Trophoblast cell (in vitro differentiated cells and primary cell): ENCODE results near the gene EEIG1.

Experiments used
- DNase-seq, 2 donors: peaks; one replicate each; pipeline ENCODE4 v3.0.0-alpha.2; 2016
- H2AFZ ChIP-seq: 2 replicates; pipeline ENCODE4 v1.6.1; 2013; ENCODE audit warnings: low read length, moderate library complexity, mild to moderate bottlenecking; ENCODE audit not compliant: insufficient read depth, poor library complexity
- H2AK5ac ChIP-seq: 2 replicates; pipeline ENCODE4 v1.6.1; 2013; ENCODE audit warnings: mild to moderate bottlenecking, low read length
- H2BK120ac ChIP-seq: 2 replicates; pipeline ENCODE4 v1.6.1; 2013; ENCODE audit warnings: low read length, mild to moderate bottlenecking, moderate library complexity; ENCODE audit not compliant: insufficient read depth, poor library complexity
- H2BK12ac ChIP-seq: 2 replicates; pipeline ENCODE4 v1.6.1; 2013; ENCODE audit warnings: mild to moderate bottlenecking, low read length, moderate library complexity
- H2BK5ac ChIP-seq: 2 replicates; pipeline ENCODE4 v1.6.1; 2013; ENCODE audit warnings: low read length, low read depth, moderate library complexity, mild to moderate bottlenecking; ENCODE audit not compliant: poor library complexity
- H3K14ac ChIP-seq: 2 replicates; pipeline ENCODE4 v1.6.1; 2013; ENCODE audit warnings: mild to moderate bottlenecking, low read length
- H3K18ac ChIP-seq: 2 replicates; pipeline ENCODE4 v1.6.1; 2013; ENCODE audit warnings: mild to moderate bottlenecking, low read length
- H3K23ac ChIP-seq: 2 replicates; pipeline ENCODE4 v1.6.1; 2013; ENCODE audit warnings: low read length
- H3K27ac ChIP-seq: 2 replicates; pipeline ENCODE4 v1.5.1; 2013; ENCODE audit warnings: low read depth, mild to moderate bottlenecking, inconsistent platforms, low read length, moderate library complexity
- H3K27me3 ChIP-seq: 2 replicates; pipeline ENCODE4 v1.6.1; 2013; ENCODE audit warnings: inconsistent platforms, mild to moderate bottlenecking, low read length, moderate library complexity; ENCODE audit not compliant: insufficient read depth
- H3K36me3 ChIP-seq, 2 experiments: 1 replicate in 1 of 2; 2 replicates in 1 of 2; pipeline ENCODE4 v1.6.1; 2013; ENCODE audit warnings: low read length in 2 of 2, mild to moderate bottlenecking in 2 of 2, moderate library complexity in 1 of 2; ENCODE audit not compliant: insufficient read depth in 2 of 2, control insufficient read depth in 1 of 2
- H3K4ac ChIP-seq: 2 replicates; pipeline ENCODE4 v1.6.1; 2013; ENCODE audit warnings: low read depth, mild to moderate bottlenecking, low read length, moderate library complexity
- H3K4me1 ChIP-seq, 2 experiments: 1 replicate in 1 of 2; 2 replicates in 1 of 2; pipeline ENCODE4 v1.6.1; 2013; ENCODE audit warnings: low read length in 2 of 2, mild to moderate bottlenecking in 2 of 2, moderate library complexity in 1 of 2; ENCODE audit not compliant: insufficient read depth in 2 of 2, control insufficient read depth in 1 of 2
- H3K4me2 ChIP-seq: 2 replicates; pipeline ENCODE4 v1.6.1; 2013; ENCODE audit warnings: inconsistent platforms, mild to moderate bottlenecking, low read length, moderate library complexity
- H3K4me3 ChIP-seq: 2 replicates; pipeline ENCODE4 v1.5.1; 2013; ENCODE audit warnings: mild to moderate bottlenecking, low read depth, low read length, inconsistent platforms
- H3K79me1 ChIP-seq: one replicate; pipeline ENCODE4 v1.6.1; 2013; ENCODE audit warnings: low read length
- H3K79me2 ChIP-seq: 2 replicates; pipeline ENCODE4 v1.6.1; 2013; ENCODE audit warnings: low read length, mild to moderate bottlenecking; ENCODE audit not compliant: control insufficient read depth, insufficient read depth, poor library complexity
- H3K9ac ChIP-seq: 2 replicates; pipeline ENCODE4 v1.6.1; 2013; ENCODE audit warnings: mild to moderate bottlenecking, low read length
- H3K9me3 ChIP-seq: 2 replicates; pipeline ENCODE4 v1.6.1; 2013; ENCODE audit warnings: low read depth, mild to moderate bottlenecking, control low read depth, inconsistent platforms, low read length; ENCODE audit not compliant: insufficient read depth
- H4K12ac ChIP-seq: 2 replicates; pipeline ENCODE4 v1.6.1; 2013; ENCODE audit warnings: low read depth, mild to moderate bottlenecking, low read length, moderate library complexity
- H4K8ac ChIP-seq: 2 replicates; pipeline ENCODE4 v1.6.1; 2013; ENCODE audit warnings: low read depth, mild to moderate bottlenecking, low read length, moderate library complexity
- H4K91ac ChIP-seq: one replicate; pipeline ENCODE4 v1.6.1; 2013; ENCODE audit warnings: low read depth, mild to moderate bottlenecking, low read length, moderate library complexity
- WGBS: extraction: QIAGEN DNeasy Blood & Tissue Kit; methylation state at CpG from one replicate; pipeline ENCODE4 v1.1.7; 2013; ENCODE audit warnings: missing lambda C conversion rate; ENCODE audit not compliant: insufficient read length, insufficient coverage; ENCODE audit errors: extremely low coverage; 5-methylcytosine and 5-hydroxymethylcytosine counted together

Gene EEIG1

GRCh38 chr9:127936347-127936852 lies 44.4 kb downstream of the EEIG1 start:
- H3K14ac ChIP-seq, result no peak overlapping the region

GRCh38 chr9:127935765-127936221 lies 45.0 kb downstream of the EEIG1 start:
- Histone ChIP-seq H3K4ac (no peak overlapping the region), H2AFZ (no peak overlapping the region), H3K23ac (no peak overlapping the region), H2BK120ac (no peak overlapping the region), H3K27me3 (no peaks in the 10 kb centered on the region), H3K4me1 (peaks cover 19 to 27% of the 10 kb centered on the region in 2 experiments), H4K8ac (no peak overlapping the region), H3K9ac (no peak overlapping the region), H3K27ac (no peak overlapping the region), H2BK12ac (no peak overlapping the region), H3K18ac (no peak overlapping the region), H4K12ac (no peak overlapping the region), H3K14ac (no peak overlapping the region), H3K36me3 (peaks cover 18 to 23% of the 10 kb centered on the region in 2 experiments), H2AK5ac (no peak overlapping the region), H2BK5ac (no peak overlapping the region), H3K79me1 (peaks cover 4% of the 10 kb centered on the region), H3K79me2 (peaks cover 3% of the 10 kb centered on the region), H3K9me3 (no peaks in the 10 kb centered on the region), H3K4me2 (no peak overlapping the region), H3K4me3 (no peak overlapping the region), H4K91ac (no peak overlapping the region)
- no CpG with 5 or more reads among the region's 4 CpGs for WGBS
- no peak for DNase-seq

More at GRCh38 chr9:127936347-127936852, 44.4 kb downstream of the EEIG1 start:
- Histone ChIP-seq H2AFZ (no peak overlapping the region), H2BK5ac (no peak overlapping the region), H3K79me1 (peaks cover 4% of the 10 kb centered on the region), H3K9me3 (no peaks in the 10 kb centered on the region), H3K9ac (no peak overlapping the region), H3K27ac (no peak overlapping the region), H3K4me1 (peaks cover 13 to 22% of the 10 kb centered on the region in 2 experiments), H3K36me3 (peaks cover 23 to 27% of the 10 kb centered on the region in 2 experiments), H3K23ac (no peak overlapping the region), H3K4me3 (no peak overlapping the region), H4K91ac (no peak overlapping the region), H3K79me2 (peaks cover 3% of the 10 kb centered on the region), H2BK12ac (no peak overlapping the region), H3K27me3 (no peaks in the 10 kb centered on the region), H4K8ac (no peak overlapping the region), H4K12ac (no peak overlapping the region), H3K4me2 (peak overlapping the region; percentile 94), H2BK120ac (no peak overlapping the region), H3K4ac (no peak overlapping the region), H3K18ac (no peak overlapping the region), H2AK5ac (no peak overlapping the region)
- WGBS, result no CpG with 5 or more reads among the region's 14 CpGs
- no peak for DNase-seq

- Histone ChIP-seq H3K4me1 (peaks cover 19 to 31% of the 10 kb centered on the region in 2 experiments), H3K14ac (no peak overlapping the region), H4K91ac (no peak overlapping the region), H2BK120ac (no peak overlapping the region), H3K79me1 (peaks cover 4% of the 10 kb centered on the region), H3K79me2 (peaks cover 3% of the 10 kb centered on the region), H3K27ac (no peak overlapping the region), H2AFZ (no peak overlapping the region), H2BK5ac (no peak overlapping the region), H3K4me3 (no peak overlapping the region), H2BK12ac (no peak overlapping the region), H3K9me3 (no peaks in the 10 kb centered on the region), H4K8ac (no peak overlapping the region), H3K4ac (no peak overlapping the region), H3K27me3 (no peaks in the 10 kb centered on the region), H4K12ac (no peak overlapping the region), H3K9ac (no peak overlapping the region), H3K36me3 (peaks cover 16 to 19% of the 10 kb centered on the region in 2 experiments), H2AK5ac (no peak overlapping the region), H3K23ac (no peak overlapping the region), H3K4me2 (no peak overlapping the region), H3K18ac (peak overlapping the region; percentile 13)
- DNase-seq, result no peak
- WGBS, result no CpG with 5 or more reads among the region's 11 CpGs
Observed at GRCh38 chr9:127934986-127935385, 45.8 kb downstream of the EEIG1 start.

- Histone ChIP-seq H3K4ac (no peak overlapping the region), H3K36me3 (peaks cover 13 to 16% of the 10 kb centered on the region in 2 experiments), H3K79me1 (peaks cover 4% of the 10 kb centered on the region), H2AFZ (no peak overlapping the region), H3K18ac (no peak overlapping the region), H2AK5ac (no peak overlapping the region), H3K27me3 (no peaks in the 10 kb centered on the region), H3K9ac (no peak overlapping the region), H4K12ac (no peak overlapping the region), H3K23ac (no peak overlapping the region), H3K27ac (no peak overlapping the region), H4K91ac (no peak overlapping the region), H2BK5ac (no peak overlapping the region), H3K79me2 (peaks cover 3% of the 10 kb centered on the region), H3K4me1 (peaks cover 19 to 31% of the 10 kb centered on the region in 2 experiments), H2BK12ac (no peak overlapping the region), H3K4me2 (no peak overlapping the region), H3K9me3 (peaks cover 2% of the 10 kb centered on the region), H3K14ac (no peak overlapping the region), H3K4me3 (no peak overlapping the region), H2BK120ac (no peak overlapping the region), H4K8ac (no peak overlapping the region)
- DNase-seq, result no peak
- WGBS, result no CpG with 5 or more reads among the region's 4 CpGs
Observed at GRCh38 chr9:127934248-127934647, 46.5 kb downstream of the EEIG1 start.
